SU-DHL-6 (cell line): ENCODE measurements around the gene RGS19.
A peak's percentile ranks its signal among the peaks of the same experiment; 100 is the strongest.

Experiments
- H2AFZ ChIP-seq: fragments of 200-600 bp; sonication (generic); 2 replicates; pipeline ENCODE4 v1.6.1; 2014; ENCODE audit warnings: low read depth, mild to moderate bottlenecking, moderate library complexity, mixed read lengths, antibody characterized with exemption, low read length; ENCODE audit not compliant: severe bottlenecking
- H3F3A ChIP-seq: fragments of 200-600 bp; shearing (Covaris generic); 2 replicates; pipeline ENCODE4 v1.6.0; 2016; ENCODE audit warnings: antibody characterized with exemption, mild to moderate bottlenecking; ENCODE audit not compliant: insufficient read depth
- H3K27ac ChIP-seq: fragments of 200-600 bp; sonication (generic); 2 replicates; pipeline ENCODE4 v1.5.1; 2016; ENCODE audit warnings: low read depth, mild to moderate bottlenecking, low read length, moderate library complexity, mixed read lengths
- H3K27me3 ChIP-seq: fragments of 200-600 bp; sonication (generic), shearing (Covaris generic); 2 replicates; pipeline ENCODE4 v1.6.0; 2014; ENCODE audit warnings: mild to moderate bottlenecking, low read length
- H3K36me3 ChIP-seq: fragments of 200-600 bp; sonication (generic); 2 replicates; pipeline ENCODE4 v1.6.1; 2014; ENCODE audit warnings: mild to moderate bottlenecking, low read length, mixed read lengths
- H3K4me2 ChIP-seq: fragments of 300-600, 200-600 bp; shearing (Covaris generic), sonication (generic); 2 replicates; pipeline ENCODE4 v1.6.0; 2014; ENCODE audit warnings: low read length, low read depth, mild to moderate bottlenecking; ENCODE audit not compliant: poor library complexity, severe bottlenecking
- H3K4me3 ChIP-seq: fragments of 200-600 bp; sonication (generic); 2 replicates; pipeline ENCODE4 v1.5.1; 2014; ENCODE audit warnings: antibody characterized with exemption, low read length, mild to moderate bottlenecking, mixed read lengths; ENCODE audit not compliant: insufficient read depth, poor library complexity, severe bottlenecking
- H3K79me2 ChIP-seq: fragments of 200-600 bp; sonication (generic); 2 replicates; pipeline ENCODE4 v1.6.1; 2014; ENCODE audit warnings: mild to moderate bottlenecking, low read length, moderate library complexity; ENCODE audit not compliant: insufficient read depth
- H3K9ac ChIP-seq: fragments of 200-600 bp; sonication (generic); 2 replicates; pipeline ENCODE4 v1.7.0; 2014; ENCODE audit warnings: mild to moderate bottlenecking, low read length
- H3K9me2 ChIP-seq: fragments of 200-600 bp; sonication (generic); replicated peaks from 2 replicates; pipeline ENCODE4 v1.6.1; 2014; ENCODE audit warnings: low read length; ENCODE audit not compliant: insufficient read depth
- H3K9me3 ChIP-seq: fragments of 200-600 bp; sonication (generic); 2 replicates; pipeline ENCODE4 v1.6.1; 2014; ENCODE audit warnings: low read length, mixed read lengths; ENCODE audit not compliant: insufficient read depth
- H4K20me1 ChIP-seq: fragments of 200-600 bp; sonication (generic); 2 replicates; pipeline ENCODE4 v1.6.1; 2014; ENCODE audit warnings: low read depth, mild to moderate bottlenecking, antibody characterized with exemption, low read length, moderate library complexity, mixed read lengths
- CTCF ChIP-seq: fragments of 200-600 bp; sonication (generic); IDR thresholded peaks from one replicate; pipeline ENCODE4 v1.5.1; 2017; ENCODE audit warnings: antibody characterized with exemption, mild to moderate bottlenecking, low read length, moderate library complexity; ENCODE audit not compliant: insufficient read depth, poor library complexity, severe bottlenecking
- EZH2phosphoT487 ChIP-seq: fragments of 200-600 bp; sonication (generic), shearing (Covaris generic); conservative IDR thresholded peaks from 2 replicates; pipeline ENCODE4 v1.6.1; 2018; ENCODE audit warnings: mild to moderate bottlenecking, antibody characterized with exemption, low read length, moderate library complexity, mixed read lengths

The RGS19 gene

DNA sequence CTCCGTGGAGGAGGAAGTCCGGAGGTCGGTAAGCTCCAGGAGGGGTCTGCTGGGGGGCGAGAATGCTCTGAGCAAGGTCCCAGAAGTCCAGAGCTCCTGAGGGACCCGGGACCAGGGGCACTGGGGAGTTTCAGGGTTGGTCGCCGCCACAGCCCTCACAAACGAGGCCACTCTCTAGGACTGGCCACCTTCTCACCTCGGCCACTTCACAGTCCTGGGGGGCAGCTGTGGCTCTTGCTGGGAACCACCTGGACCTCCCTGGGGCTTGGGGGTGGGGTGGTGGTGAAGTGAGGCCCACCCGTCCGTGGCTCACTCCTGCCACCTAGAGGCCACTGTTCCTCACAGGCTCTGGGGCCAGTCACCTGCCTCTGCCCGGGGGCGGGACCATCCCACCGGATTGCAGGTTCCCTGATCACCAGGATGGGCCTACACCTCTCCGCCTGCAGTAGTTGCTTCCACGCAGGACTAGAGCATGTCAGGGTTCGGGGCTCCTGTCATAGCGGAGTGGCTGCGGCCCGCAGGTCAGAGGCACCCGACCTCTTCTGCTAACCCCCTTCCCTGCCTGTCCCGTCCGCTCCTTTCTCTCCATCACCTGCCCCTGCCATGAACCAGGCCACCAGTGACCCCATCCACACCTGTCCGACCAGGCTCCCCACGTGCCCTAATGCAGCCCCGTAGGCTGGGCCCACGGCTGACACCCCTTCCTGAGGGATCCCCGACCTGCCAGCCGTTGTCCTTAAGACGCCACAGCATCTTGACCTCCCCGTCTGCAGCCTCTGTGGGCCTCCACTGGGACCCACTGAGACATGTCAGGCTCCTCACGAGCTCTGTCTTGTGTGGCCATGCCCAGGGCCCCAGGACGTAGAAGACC is 21.5 kb downstream of the RGS19 start:
- H3K4me3 ChIP-seq: no peak overlapping the region
- no peaks in the 10 kb centered on the region for H3F3A ChIP-seq
- no peak overlapping the region for H3K27ac ChIP-seq
- H3K4me2 ChIP-seq: no peak overlapping the region
- H2AFZ ChIP-seq: no peak overlapping the region
- no peaks in the 10 kb centered on the region for H4K20me1 ChIP-seq
- no peaks in the 10 kb centered on the region for H3K79me2 ChIP-seq
- TF ChIP-seq EZH2phosphoT487 (no peak), CTCF (peak; percentile 70)
- no peaks in the 10 kb centered on the region for H3K27me3 ChIP-seq
- H3K9ac ChIP-seq: no peak overlapping the region
- no peaks in the 10 kb centered on the region for H3K36me3 ChIP-seq
- H3K9me2 ChIP-seq: no peaks in the 10 kb centered on the region
- H3K9me3 ChIP-seq: no peaks in the 10 kb centered on the region

- H3K27ac ChIP-seq: no peak overlapping the region
- no peaks in the 10 kb centered on the region for H3K9me3 ChIP-seq
- no peaks in the 10 kb centered on the region for H4K20me1 ChIP-seq
- H3K4me2 ChIP-seq: no peak overlapping the region
- H3K36me3 ChIP-seq: no peaks in the 10 kb centered on the region
- no peak overlapping the region for H2AFZ ChIP-seq
- TF ChIP-seq CTCF: no peak
- no peak for TF ChIP-seq EZH2phosphoT487
- no peaks in the 10 kb centered on the region for H3K27me3 ChIP-seq
- H3K4me3 ChIP-seq: no peak overlapping the region
- H3K79me2 ChIP-seq: no peaks in the 10 kb centered on the region
- no peaks in the 10 kb centered on the region for H3F3A ChIP-seq
- no peak overlapping the region for H3K9ac ChIP-seq
- no peaks in the 10 kb centered on the region for H3K9me2 ChIP-seq
These were observed 22.3 kb downstream of the RGS19 start for GRCh38 chr20:64056889-64057627.

- TF ChIP-seq CTCF (no peak), EZH2phosphoT487 (no peak)
- no peak overlapping the region for H3K27ac ChIP-seq
- no peak overlapping the region for H2AFZ ChIP-seq
These were observed 22.8 kb downstream of the RGS19 start for GRCh38 chr20:64056639-64056888.

More at GRCh38 chr20:64056639-64056888, 22.8 kb downstream of the RGS19 start:
- H3K9ac ChIP-seq: no peak overlapping the region
- no peaks in the 10 kb centered on the region for H3K27me3 ChIP-seq
- H3K9me2 ChIP-seq: no peaks in the 10 kb centered on the region
- no peaks in the 10 kb centered on the region for H3K79me2 ChIP-seq
- no peaks in the 10 kb centered on the region for H3K9me3 ChIP-seq
- H3K36me3 ChIP-seq: no peaks in the 10 kb centered on the region
- no peaks in the 10 kb centered on the region for H3F3A ChIP-seq
- no peaks in the 10 kb centered on the region for H4K20me1 ChIP-seq
- no peak overlapping the region for H3K4me2 ChIP-seq
- H3K4me3 ChIP-seq: no peak overlapping the region
